Bronchial epithelial cell (primary cell): Measurements from ENCODE around the gene CDCP1. TPM values are rescaled to one million over a fixed set of nuclear protein-coding genes. Genes with fewer than 3 reads are reported as not detected.
"Not testable (repeated sequence)": the region's sequence is repeated elsewhere in the genome, so short reads cannot be mapped to it uniquely, and the experiment has no call there.

Source experiments
- DNase-seq: peaks from one replicate; pipeline ENCODE4 v3.0.0-alpha.2; 2010; ENCODE audit warnings: low read depth
- FAIRE-seq: peaks from 2 replicates; lab custom pipeline; 2011; peaks lifted over from hg19 to GRCh38; lab: Jason Lieb, UNC
- H3K27me3 ChIP-seq: 2 replicates; pipeline ENCODE4 v1.5.1; 2011; ENCODE audit warnings: low read length; ENCODE audit not compliant: control insufficient read depth, insufficient read depth
- H3K36me3 ChIP-seq: 2 replicates; pipeline ENCODE4 v1.5.1; 2011; ENCODE audit warnings: low read length; ENCODE audit not compliant: control insufficient read depth, insufficient read depth
- H3K4me3 ChIP-seq: 2 replicates; pipeline ENCODE4 v1.5.1; 2011; ENCODE audit warnings: mild to moderate bottlenecking, low read depth, low read length, control low read depth
- total RNA-seq: library from RNA; depleted of rRNA; stranded (reverse); fragments of >200 nt; gene quantifications from 2 replicates; pipeline ENCODE4 v1.2.1, GENCODE V29; 2014
- TF ChIP-seq, protein P1 (sequence below): IDR thresholded peaks from 2 replicates; pipeline ENCODE4 v1.5.1; 2011; ENCODE audit warnings: mild to moderate bottlenecking, moderate library complexity, low read length, control low read depth, inconsistent platforms; ENCODE audit not compliant: insufficient read depth, severe bottlenecking

The CDCP1 gene
- total RNA-seq, 1 donor from 2014 or later, result 41.3 TPM

DNA sequence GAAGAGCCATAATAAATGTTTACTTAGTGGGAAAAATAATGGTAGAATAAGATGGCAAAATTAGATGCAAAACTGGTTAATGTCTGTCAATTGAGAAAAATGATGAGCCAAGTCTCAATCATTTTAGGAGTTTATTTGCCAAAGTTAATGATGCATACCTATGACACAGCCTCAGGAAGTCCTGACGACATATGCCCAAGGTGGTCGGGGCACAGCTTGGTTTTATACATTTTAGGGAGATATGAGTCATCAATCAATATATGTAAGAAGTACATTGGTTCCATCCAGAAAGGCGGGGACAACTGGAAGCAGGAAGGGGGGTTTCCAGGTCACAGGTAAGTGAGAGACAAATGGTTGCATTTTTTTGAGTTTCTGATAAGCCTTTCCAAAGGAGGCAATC lies 88.6 kb downstream of the CDCP1 start:
- no peaks in the 10 kb centered on the region for H3K36me3 ChIP-seq
- no peaks in the 10 kb centered on the region for H3K27me3 ChIP-seq
- TF ChIP-seq, protein P1, sequence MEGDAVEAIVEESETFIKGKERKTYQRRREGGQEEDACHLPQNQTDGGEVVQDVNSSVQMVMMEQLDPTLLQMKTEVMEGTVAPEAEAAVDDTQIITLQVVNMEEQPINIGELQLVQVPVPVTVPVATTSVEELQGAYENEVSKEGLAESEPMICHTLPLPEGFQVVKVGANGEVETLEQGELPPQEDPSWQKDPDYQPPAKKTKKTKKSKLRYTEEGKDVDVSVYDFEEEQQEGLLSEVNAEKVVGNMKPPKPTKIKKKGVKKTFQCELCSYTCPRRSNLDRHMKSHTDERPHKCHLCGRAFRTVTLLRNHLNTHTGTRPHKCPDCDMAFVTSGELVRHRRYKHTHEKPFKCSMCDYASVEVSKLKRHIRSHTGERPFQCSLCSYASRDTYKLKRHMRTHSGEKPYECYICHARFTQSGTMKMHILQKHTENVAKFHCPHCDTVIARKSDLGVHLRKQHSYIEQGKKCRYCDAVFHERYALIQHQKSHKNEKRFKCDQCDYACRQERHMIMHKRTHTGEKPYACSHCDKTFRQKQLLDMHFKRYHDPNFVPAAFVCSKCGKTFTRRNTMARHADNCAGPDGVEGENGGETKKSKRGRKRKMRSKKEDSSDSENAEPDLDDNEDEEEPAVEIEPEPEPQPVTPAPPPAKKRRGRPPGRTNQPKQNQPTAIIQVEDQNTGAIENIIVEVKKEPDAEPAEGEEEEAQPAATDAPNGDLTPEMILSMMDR, result no peak
- H3K4me3 ChIP-seq, result no peak overlapping the region
- peak; percentile 55 for DNase-seq
- no peak for FAIRE-seq

DNA sequence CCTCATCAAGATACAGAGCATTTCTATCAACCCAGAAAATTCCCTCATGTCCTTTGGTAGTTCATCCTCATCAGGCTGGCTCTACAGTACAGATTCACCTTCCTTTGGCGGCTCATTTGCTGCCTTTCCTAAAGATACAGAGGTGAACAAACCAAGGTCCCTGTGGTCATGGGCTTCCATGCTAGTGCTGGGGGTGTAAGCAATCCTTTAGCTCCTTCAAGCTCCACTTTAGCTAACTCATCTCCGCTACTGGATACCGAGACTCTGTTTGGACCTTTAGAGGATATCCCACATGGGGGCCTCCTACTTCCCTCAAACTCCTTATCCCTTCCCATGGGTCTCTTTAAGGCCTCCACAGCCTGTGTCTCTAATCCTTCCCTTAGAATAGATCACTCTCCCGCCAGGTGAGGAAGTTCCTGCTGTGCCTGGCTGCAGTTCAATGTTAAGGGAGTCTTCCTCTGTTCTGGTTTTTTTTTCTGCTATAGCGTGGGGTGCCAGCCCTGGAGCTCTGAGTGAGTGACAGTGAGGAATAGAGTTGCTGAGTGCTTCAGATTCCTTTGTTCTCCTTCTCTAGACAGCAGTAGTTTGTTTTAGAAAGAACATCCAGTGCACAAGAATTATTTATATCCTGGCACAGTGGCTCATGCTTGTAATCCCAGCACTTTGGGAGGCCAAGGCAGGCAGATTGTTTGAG lies 89.4 kb downstream of the CDCP1 start:
- Histone ChIP-seq H3K36me3 (no peaks in the 10 kb centered on the region), H3K27me3 (no peaks in the 10 kb centered on the region), H3K4me3 (no peak overlapping the region)
- FAIRE-seq (no peak), DNase-seq (no peak)
- TF ChIP-seq, protein P1, result no peak

DNA sequence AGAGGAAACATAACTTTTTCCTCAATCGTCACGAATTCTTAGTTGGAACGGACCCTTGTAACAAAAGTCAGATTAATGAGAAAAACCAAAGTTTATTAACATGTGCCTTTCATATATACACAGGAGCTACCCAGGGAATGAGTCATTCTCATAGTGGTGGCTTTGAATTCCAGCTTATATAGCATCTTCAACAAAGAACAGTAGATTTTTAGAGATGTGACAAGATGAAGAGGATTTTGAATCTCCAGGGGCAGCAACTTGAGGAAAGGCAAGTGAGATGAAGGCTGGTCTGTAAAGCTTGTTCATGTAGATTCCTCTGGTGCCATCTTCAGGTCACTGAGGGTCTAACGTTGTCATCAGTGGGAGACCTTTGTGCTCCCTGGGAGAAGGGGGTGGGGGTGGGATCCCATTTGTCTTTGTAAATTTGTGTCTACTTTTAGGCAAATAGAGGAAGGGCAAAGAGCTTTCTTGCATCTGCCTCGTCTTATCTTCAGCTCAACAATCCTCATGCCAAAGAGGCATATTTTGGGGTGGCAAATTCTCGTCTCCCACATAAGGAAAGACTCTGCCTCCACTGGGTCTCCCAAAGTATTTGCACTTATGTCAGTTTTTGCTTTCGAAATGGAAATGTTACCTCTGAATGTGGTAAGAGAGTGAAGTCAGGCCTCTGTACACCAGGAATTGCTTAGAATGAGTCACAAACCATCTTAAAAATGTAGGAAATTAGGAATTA lies 90.6 kb downstream of the CDCP1 start:
- TF ChIP-seq, protein P1, result peak; percentile 19
- DNase-seq (no peak), FAIRE-seq (no peak)
- H3K4me3 ChIP-seq, result no peak overlapping the region
- no peaks in the 10 kb centered on the region for H3K36me3 ChIP-seq
- no peaks in the 10 kb centered on the region for H3K27me3 ChIP-seq

DNA sequence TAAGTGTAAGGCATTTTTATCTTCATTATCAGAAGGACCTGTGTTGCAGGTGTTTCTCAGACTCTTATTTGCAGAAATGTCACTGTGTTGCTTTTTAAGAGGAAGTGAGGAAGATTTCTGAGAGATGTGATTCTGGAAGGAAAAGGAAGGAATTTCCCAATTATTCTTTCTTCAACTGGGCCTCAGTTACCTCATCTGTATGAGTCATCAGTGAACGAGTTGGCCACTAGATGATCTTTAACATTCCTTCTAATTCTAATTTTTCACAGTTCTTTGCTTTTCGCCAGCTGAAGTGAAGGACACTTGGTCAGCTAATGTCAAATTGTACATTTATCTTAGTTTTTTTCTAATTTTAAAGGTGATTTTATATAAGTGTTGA lies 91.2 kb downstream of the CDCP1 start:
- H3K27me3 ChIP-seq, result no peaks in the 10 kb centered on the region
- no peak overlapping the region for H3K4me3 ChIP-seq
- no peak for FAIRE-seq
- peak; percentile 68 for DNase-seq
- H3K36me3 ChIP-seq, result no peaks in the 10 kb centered on the region
- TF ChIP-seq, protein P1, result no peak

DNA sequence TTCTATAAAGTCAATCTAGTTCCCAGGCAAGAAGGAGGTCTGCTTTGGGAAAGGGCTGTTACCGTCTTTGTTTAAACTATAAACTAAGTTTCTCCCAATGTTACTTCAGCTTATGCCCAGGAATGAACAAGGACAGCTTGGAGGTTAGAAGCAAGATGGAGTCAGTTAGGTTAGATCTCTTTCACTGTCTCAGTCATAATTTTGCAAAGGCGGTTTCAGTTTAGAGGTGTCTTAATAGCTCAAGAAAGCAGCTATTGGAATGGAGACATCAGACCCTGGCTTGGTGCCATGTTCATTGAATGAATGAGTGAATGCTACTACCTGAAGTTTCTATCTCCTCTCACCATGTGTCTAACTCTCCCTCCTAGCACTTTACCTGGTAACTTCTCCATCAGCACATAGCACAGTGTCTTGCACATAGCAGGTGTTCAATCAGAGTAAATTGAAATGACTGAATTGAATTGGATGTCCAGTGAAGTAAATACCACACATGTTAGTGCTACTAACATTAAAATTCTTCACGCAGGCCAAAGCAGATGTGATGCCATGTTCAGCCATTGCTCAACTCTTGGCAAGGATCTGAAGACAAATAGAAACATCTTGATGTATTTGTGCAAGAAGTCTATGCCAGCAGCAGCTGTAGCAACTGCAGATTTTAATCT lies 91.9 kb downstream of the CDCP1 start:
- H3K36me3 ChIP-seq, result no peaks in the 10 kb centered on the region
- TF ChIP-seq, protein P1, result no peak
- FAIRE-seq, result no peak
- H3K27me3 ChIP-seq, result no peaks in the 10 kb centered on the region
- H3K4me3 ChIP-seq, result no peak overlapping the region
- DNase-seq, result peak; percentile 55

DNA sequence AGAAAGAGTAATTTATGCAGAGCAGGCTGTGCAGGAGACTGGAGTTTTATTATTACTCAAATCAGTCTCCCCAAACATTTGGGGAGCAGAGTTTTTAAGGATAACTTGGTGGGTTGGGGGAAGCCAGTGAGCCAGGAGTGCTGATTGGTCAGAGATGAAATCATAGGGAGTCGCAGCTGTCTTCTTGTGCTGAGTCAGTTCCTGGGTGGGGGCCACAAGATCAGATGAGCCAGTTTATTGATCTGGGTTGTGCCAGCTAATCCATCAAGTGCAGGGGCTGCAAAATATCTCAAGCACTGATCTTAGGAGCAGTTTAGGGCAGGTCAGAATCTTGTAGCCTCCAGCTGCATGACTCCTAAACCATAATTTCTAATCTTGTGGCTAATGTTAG lies 92.4 kb downstream of the CDCP1 start:
- not testable (repeated sequence) for H3K4me3 ChIP-seq, H3K27me3 ChIP-seq, DNase-seq, FAIRE-seq, H3K36me3 ChIP-seq
